Stimulated activated CD8-positive, alpha-beta memory T cell treated with anti-CD3 and anti-CD28 coated beads, Interleukin-4, amount 100 ng/mL, for 24 hours (primary cell): ENCODE data around the gene PPP5C.

Source experiments
- DNase-seq: peaks from one replicate; pipeline ENCODE4 v3.0.0-alpha.2; 2020; ENCODE audit warnings: low read depth

Gene PPP5C

DNA sequence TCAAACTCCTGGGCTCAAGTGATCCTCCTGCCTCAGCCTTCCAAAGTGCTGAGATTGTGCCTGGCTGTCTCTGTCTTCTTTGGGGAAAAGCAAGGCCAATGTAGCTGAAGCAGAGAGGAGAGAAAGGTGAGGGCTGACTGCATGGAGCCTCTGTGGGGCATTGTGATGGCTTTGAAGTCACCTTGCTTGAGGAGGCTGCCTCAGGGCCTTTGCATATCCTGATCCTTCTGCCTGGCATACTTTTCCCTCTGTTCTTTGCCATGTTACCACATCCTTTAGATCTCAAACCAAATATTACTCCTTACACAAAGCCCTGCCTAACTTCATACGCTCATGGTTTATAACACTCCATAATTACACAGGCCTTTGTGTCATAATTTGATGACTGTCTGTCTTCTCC lies 9.4 kb upstream of the PPP5C start:
- DNase-seq, result no peak

GRCh38 chr19:46339446-46339845 lies 7.4 kb upstream of the PPP5C start:
- no peak for DNase-seq

DNA sequence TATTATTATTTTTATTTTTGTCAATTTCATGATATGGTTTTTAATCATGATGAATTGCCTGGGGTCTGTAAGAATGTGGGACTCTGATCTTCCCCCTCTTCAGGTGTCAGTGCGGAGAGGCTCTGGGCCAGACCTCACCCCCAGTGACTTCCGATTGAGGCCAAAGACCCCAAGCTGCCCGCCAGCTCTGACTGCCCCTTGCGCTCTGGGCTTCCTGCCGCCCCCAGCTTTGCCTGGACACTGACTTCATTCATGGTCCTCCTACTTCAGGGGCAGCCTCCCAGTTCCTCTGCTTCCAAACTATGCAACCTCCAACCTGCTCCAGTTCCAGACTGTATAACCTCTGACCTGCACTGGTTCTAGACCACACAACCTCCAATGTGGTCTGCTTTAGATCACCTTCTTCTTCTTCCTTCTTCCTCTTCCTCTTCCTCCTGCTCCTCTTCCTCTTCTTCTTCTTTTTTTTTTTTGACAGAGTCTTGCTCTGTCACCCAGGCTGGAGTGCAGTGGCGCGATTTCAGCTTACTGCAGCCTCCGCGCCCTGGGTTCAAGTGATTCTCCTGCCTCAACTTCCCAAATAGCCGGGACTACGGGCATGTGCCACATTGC lies 6.7 kb upstream of the PPP5C start:
- DNase-seq, result no peak

GRCh38 chr19:46341937-46342336 lies 5.0 kb upstream of the PPP5C start:
- DNase-seq, result no peak

GRCh38 chr19:46344363-46344762 lies 2.5 kb upstream of the PPP5C start:
- DNase-seq, result no peak

DNA sequence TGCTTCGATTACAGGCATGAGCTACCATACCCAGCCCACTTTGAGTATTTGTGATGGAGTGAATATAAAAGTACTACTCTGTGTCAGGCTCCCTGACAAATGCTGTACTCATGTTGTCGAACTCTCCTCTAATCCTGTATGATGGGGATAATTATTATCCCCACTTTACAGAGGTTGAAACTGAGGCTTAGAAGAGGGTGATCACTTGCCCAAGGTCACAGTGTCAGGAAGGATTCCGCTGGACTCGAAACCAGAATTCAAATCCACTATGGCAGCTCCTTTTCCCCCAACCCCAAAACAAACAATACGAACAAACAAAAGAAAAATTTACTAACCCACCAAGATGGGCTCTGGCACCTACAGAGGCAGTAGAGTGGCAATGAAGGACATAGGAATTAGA lies 1.7 kb upstream of the PPP5C start:
- DNase-seq, result no peak

DNA sequence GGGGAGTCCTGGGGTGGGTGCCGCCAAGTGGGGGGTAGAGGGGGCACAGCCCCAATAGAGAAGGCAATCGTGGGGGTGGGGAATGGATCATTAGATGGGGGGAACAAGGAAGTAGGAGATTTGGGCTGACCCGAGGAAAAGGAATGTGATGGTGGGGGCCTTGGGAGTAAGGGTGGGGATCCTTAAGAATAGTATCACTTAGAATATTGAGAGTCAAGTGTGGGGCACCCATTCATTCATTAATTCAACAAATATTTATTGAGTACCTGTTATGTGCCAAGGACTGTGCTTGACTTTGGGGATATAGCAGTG lies 641 bp downstream of the PPP5C start:
- DNase-seq, result no peak

- no peak for DNase-seq
Observed at GRCh38 chr19:46347985-46348384, 1.1 kb downstream of the PPP5C start.

- DNase-seq, result no peak
Observed at GRCh38 chr19:46349311-46349993, 2.6 kb downstream of the PPP5C start.

- no peak for DNase-seq
Observed at GRCh38 chr19:46350029-46350757, 3.3 kb downstream of the PPP5C start.

- no peak for DNase-seq
Observed at GRCh38 chr19:46350758-46351159, 3.9 kb downstream of the PPP5C start.

DNA sequence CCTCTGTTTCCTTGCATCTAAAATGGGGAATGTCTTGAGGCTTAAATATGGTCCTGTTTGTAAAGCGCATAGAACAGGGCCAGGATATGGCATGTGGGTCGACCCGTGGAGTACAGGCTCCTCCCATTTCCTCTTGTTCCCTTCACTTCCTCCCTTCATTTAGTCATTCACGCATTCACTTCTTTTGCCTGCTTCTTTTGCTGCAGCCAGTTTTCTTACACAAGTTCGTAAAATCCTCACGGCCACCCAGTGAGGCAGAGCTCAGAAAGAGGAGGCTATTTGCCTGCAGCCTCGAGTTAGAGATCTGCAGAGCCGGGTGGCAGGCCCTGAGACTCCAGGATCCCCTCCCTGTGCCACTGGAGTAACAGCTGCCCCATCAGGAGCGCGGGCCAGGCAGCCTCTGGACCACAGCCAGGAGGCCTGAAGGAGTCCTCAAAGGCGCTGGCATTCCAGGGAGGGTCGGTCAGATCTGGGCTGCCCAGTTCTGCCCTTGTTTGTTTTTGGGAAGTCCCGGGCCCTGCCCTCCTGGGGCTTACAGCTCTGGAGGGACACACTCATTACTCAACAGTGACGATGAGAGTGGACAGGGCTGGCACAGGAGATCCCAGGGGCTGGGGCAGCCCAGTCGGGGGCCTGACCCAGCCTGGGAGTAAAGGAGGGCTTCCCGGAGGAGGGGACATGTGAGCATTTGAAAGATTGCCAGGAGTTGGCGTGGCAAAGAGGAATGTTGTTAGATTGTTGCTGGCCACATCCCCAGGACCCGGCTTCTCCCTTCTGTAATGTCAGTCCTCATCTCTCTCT lies 4.6 kb downstream of the PPP5C start:
- DNase-seq, result no peak

DNA sequence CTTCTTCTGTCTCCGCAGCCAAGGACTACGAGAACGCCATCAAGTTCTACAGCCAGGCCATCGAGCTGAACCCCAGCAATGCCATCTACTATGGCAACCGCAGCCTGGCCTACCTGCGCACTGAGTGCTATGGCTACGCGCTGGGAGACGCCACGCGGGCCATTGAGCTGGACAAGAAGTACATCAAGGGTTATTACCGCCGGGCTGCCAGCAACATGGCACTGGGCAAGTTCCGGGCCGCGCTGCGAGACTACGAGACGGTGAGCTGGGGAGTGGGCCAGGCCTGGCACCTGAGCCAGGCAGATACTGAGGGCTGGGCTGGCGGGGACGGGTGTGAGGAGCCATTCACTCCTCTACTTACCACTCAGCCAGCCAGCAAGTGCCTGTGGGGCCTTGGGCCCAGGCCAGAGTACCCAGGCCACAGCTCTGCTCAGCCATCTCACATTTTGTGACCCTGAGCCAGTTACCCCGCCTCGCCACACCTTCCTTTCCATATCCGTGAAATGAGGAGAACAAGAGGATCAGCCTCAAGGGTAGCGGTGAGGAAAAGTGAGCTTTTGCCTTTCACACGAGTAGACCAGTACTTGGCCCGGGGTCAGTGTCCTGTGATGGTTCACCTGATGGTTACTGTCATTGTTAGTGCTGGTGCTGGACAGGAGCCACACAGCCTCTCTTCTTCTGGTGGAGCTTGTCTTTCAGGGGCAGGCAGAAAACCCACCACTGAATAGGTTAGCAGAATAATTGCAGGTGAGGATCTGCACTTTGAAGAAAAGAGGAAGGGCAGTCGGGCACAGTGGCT lies 7.0 kb downstream of the PPP5C start:
- DNase-seq, result no peak

DNA sequence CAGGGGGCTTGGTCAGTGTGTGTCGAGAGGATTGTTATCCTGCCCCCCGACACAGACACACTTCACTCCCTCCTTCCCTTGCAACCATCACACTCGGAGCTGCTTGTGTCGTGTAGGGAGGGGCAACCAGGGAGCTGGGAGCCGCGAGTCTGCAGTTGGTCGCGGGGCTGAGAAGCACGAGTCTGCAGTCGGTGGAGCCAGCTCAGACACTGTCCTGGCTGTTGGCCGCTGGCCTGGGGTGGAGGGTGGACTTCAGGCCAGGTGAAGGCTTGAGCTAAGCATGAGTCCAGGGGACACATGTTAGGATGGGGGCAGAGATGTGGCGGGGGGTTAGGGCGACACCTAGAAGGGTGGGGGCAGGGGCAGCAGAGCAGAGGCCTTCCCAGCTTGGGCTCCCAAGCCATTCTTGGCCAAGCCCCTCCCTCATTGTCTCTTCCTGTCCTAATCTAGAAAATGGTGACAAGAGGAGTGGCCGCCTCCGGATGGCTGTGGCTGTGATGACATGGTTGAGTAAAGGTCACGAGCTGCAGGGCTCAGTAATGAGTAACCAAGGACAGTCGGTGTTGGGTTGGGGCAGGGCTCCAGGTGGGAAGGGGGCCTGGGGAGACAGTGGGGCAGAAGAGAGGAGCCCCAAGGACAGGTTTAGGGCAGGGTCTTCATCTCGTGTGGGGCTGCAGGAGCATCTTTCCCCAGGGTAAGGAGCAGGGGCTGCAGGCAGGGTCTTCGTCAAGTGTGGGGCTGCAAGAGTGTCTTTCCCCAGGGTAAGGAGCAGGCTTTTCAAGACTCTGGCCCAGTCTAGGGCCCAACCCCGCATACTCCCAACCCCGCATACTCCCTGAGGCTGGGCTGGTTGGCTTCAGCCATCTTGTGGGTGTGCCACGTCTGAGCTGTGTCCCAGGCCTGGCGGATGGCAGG lies 8.6 kb downstream of the PPP5C start:
- DNase-seq, result no peak

DNA sequence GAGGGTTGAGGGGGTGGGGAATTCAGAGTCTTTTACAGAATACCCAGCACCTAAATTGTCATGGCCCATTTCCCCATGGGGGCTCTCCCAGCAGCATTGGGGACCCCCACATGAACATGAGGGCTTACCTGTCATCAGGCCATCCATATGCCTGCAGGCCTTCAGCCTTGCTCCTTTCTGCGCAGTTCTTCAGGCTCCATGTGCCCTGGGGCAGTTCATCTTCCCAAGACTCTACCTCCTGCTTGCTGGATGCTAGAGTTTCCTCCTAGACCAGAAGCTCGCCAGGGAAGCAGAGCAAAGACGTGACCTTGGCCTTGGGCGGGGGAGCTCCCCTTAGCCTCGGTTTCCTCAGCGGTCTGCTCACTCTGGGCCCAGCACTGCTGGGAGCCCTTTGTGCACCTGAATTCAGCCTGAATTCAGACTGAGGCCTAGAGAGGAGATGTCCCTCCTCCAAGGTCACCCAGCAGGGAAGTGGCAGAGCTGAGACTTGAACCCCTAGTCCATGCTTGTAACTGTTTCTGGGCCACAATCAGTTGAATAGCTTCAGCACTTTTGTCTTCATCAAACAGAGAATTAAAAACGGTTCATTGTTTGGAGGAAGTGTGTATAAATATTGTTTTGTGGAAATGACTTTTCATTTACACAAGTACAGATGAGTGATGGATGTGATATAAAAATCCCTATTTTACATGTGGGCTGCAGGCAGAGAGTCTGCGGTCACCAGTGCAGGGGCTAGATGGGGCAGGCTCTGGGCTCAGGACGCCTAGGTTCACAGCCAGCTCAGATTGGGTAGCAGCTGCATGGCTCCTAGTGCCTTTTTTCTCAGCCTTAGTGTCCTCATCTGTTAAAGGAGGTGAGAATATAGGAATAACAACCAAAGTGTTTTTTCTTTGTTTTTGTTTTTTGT lies 9.5 kb downstream of the PPP5C start:
- no peak for DNase-seq

- no peak for DNase-seq
Observed at GRCh38 chr19:46357846-46358583, 11.1 kb downstream of the PPP5C start.

DNA sequence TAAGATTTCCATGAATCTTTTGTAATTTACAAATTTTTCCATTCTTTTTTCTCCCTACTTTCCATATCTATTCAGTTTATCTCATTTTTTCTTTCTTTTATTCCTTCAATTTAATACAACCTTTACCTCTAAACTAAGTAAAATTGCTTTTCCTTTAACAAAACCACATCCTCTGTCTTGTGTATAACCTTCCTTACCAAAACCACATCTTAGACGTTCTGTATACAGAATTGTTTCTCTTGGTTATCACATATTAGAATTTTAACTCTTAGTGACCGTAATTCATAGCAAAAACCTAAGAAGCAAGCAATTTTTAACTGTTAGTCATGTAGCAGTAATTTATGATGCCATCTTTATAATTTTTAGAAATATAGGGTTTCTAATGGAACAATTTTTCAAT lies 15.0 kb downstream of the PPP5C start:
- DNase-seq, result no peak

DNA sequence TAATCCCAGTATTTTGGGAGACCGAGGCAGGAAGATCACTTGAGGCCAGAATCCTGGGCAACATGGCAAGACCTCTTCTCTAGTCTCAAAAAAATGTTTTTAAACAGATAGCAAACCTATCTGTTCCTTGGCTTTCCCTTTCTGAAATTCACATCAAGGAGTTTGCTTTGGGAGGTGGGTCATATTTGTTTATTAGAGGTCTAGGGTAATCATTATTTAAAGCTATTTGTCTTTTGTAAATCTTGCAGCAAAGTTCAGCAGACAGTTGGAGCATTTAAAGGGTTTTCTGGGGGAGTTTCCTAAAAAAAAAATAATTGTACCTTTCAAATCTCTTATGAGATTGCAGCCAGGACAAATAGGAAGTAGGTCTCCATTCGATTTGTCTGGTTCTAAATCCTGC lies 17.5 kb downstream of the PPP5C start:
- no peak for DNase-seq

DNA sequence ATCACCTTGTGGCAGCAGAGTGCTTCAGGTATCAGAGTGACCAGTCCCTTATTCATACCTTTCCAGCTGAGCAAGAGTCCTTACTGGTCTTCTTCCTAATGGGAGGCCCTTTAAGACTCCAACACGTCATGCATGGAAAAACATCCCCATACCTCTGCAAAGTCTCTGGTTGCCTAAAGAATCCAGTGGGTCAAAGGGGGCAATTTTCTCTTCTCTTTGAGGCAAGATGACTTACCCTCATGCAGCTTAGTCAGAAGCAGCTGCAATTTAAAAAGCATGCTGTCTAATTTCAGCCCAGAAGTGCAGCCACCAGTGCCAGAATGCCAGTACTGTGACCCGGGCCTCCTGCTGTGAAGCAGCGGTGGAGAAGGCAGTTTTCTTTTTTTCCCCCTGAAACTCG lies 18.7 kb downstream of the PPP5C start:
- DNase-seq, result no peak
